Measurements from ENCODE around the gene MFSD6L.

The MFSD6L gene

GRCh38 chr17:8791248-8791909 lies 7.8 kb downstream of the MFSD6L start:
- no peak for DNase-seq

DNA sequence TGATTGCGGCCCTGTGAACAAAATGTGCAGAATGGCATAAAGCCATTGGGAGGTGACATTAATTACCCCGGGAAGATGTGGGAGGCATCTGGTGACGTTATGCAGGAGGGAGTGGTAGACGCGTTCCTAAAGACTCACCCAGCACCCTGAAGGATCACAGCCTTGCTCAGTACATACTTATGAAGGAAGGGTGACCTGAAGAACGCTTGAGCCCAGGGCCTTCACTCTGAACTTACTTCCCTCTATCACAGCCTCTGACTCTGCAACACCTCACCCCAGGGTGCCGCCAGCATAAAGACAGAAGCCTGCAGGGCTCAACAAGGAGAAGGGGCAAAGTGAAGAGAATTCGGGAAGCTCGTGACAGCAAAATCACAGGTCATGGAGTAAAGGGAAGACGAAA lies 9.4 kb downstream of the MFSD6L start:
- DNase-seq, result no peak

- no peak for DNase-seq
Observed at GRCh38 chr17:8788998-8789397, 10.2 kb downstream of the MFSD6L start.

- DNase-seq, result peak; percentile 87
Observed at GRCh38 chr17:8785547-8786413, 13.4 kb downstream of the MFSD6L start.

GRCh38 chr17:8782176-8782575 lies 17.0 kb downstream of the MFSD6L start:
- DNase-seq, result no peak

DNA sequence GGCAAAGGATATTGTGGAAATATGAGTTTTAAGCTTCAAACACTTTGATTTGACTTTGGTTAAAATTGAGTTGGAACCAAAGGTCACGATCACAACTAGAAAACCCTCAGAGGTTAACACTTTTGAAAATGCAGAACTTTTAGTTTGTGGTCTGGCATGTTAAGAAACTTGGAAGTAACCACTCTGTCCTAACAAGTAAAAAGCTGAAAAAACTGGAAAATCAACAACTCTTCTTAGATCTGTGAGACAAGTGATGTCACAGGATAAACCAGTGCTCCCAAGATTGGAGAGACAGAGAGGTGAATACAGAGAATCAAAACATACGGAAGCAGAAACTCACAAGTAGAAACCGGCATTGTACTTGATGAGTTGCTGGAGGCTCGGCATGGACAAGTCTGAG lies 17.4 kb downstream of the MFSD6L start:
- no peak for DNase-seq

DNA sequence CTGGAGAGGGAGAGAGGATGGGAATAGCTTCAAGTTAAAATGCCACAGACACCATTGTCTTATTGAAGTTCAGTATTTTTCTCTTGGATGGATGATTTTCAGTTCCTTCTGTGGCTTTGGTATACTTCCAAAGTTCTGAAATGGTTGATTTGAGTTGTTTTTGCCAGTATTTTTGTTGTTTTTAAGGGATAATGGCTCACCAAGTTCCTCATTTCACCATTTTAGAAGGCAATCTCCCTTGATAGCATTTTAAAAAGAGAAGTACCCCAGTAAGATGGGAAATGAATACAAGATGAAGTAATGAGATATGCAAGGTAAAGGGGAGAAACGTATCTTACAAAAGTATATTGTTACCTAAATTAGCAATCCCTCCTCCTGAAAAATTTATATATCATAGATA lies 22.3 kb downstream of the MFSD6L start:
- DNase-seq, result no peak

GRCh38 chr17:8776248-8776647 lies 22.9 kb downstream of the MFSD6L start:
- DNase-seq, result no peak

DNA sequence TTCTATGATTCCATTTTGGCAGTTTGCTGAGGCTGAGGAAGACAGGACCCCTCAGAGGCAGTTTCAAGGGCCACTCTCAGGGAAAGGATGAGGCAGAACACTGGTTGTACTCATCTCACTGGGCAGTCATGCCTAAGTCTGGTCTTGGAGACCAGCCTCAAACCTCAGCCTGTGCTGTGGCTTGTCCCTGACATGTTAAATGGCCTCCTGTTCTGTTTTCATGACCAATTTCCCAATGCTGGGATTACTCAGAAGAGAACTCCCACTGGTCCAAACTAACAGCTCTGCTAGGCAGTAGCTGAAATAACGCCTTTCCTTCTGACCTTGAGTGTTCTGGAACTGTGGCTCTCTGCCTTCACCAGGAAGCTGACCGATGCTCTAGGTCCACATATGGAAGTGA lies 32.4 kb downstream of the MFSD6L start:
- no peak for DNase-seq

- no peak for DNase-seq
Observed at GRCh38 chr17:8762012-8762411, 37.2 kb downstream of the MFSD6L start.

DNA sequence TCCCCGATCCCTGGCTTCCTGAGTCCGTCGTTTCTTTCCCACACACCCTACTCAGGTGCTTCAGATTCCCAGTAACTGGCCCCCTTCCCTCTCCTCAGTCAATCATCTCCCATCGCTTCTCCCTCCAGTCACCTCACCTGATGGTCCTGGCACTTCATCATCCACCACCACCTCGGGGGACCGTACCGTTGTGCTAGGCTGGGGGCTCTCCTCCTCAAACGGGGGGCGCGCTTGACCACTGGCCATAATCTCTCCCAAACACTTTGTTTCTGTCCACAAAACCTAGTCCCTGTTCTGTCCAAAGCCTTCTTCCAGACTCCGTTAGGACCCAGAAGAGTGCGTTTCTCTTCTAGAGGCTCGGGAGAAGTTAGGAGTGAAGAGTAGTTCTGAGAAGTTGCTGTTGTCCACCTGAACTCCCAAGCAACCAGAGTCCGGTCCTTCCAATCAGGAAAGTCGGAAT lies 41.0 kb downstream of the MFSD6L start, which contains the start of gene SPDYE4:
SPDYE4 (minus strand) TSS at position 410 of the 460 bp plus-strand sequence; CDS start at position 246, 164 bp downstream.
- no peak for DNase-seq

GRCh38 chr17:8757189-8757588 lies 42.0 kb downstream of the MFSD6L start:
- no peak for DNase-seq

- no peak for DNase-seq
Observed at GRCh38 chr17:8755590-8756255, 43.4 kb downstream of the MFSD6L start.

GRCh38 chr17:8754890-8755289 lies 44.3 kb downstream of the MFSD6L start:
- no peak for DNase-seq

- DNase-seq, result no peak
Observed at GRCh38 chr17:8753976-8754440, 45.2 kb downstream of the MFSD6L start.

- DNase-seq, result no peak
Observed at GRCh38 chr17:8753136-8753975, 45.8 kb downstream of the MFSD6L start.

GRCh38 chr17:8749616-8750015 lies 49.5 kb downstream of the MFSD6L start:
- DNase-seq, result no peak

- no peak for DNase-seq
Observed at GRCh38 chr17:8747742-8748141, 51.4 kb downstream of the MFSD6L start.

Data from retina (tissue), 1 donor.